ENCODE data around the gene GLIPR1L2.

GLIPR1L2 gene

GRCh38 chr12:75419841-75420240 lies 29.0 kb downstream of the GLIPR1L2 start:
- H2BK15ac ChIP-seq (ENCODE audit: low read depth, poor library complexity, severe bottlenecking), result no peak overlapping the region
- H2BK5ac ChIP-seq (ENCODE audit: low read depth, low read length, poor library complexity, severe bottlenecking), result no peak overlapping the region
- no peak overlapping the region for H4K8ac ChIP-seq (ENCODE audit: low read length)
- H2AK5ac ChIP-seq (ENCODE audit: low read length, severe bottlenecking), result no peak overlapping the region
- 88% methylated on average over 2 of the region's 2 CpGs for WGBS
- no peak overlapping the region for H3K9ac ChIP-seq (ENCODE audit: low read length)
- no peak overlapping the region for H3K4ac ChIP-seq (ENCODE audit: low read depth in 1 of 2, low read length in 2 of 2)
- no peaks in the 10 kb centered on the region for H3K36me3 ChIP-seq (ENCODE audit: control insufficient read depth in 1 of 2, insufficient read depth in 2 of 2, low read depth in 1 of 2, low read length in 2 of 2)
- no peak overlapping the region for H3K23ac ChIP-seq (ENCODE audit: low read length in 2 of 2)
- no peak overlapping the region for H3K18ac ChIP-seq (ENCODE audit: low read depth in 1 of 2, low read length in 2 of 2)
- H3K79me1 ChIP-seq (replicated peaks; ENCODE audit: low read length, poor library complexity, severe bottlenecking), result no peaks in the 10 kb centered on the region
- no peak overlapping the region for H4K91ac ChIP-seq (ENCODE audit: low read length)
- H3K9me3 ChIP-seq (ENCODE audit: control insufficient read depth, low read length), result peaks cover 3% of the 10 kb centered on the region
- H2AFZ ChIP-seq (ENCODE audit: low read depth, low read length), result no peak overlapping the region
- no peak for DNase-seq
- H2BK12ac ChIP-seq (ENCODE audit: low read length in 2 of 2), result no peak overlapping the region
- no peak overlapping the region for H3K27ac ChIP-seq (ENCODE audit: low read length, poor library complexity, severe bottlenecking)
- no peaks in the 10 kb centered on the region for H3K4me1 ChIP-seq (ENCODE audit: control insufficient read depth, insufficient read depth, low read depth, low read length)
- H3K4me2 ChIP-seq (ENCODE audit: low read length, poor library complexity, severe bottlenecking), result no peak overlapping the region
- no peaks in the 10 kb centered on the region for H3K27me3 ChIP-seq (ENCODE audit: control insufficient read depth in 1 of 2, insufficient read depth in 1 of 2, low read length in 2 of 2)
- no peak overlapping the region for H3K4me3 ChIP-seq (ENCODE audit: insufficient read depth in 1 of 2, low read depth in 1 of 2, low read length in 2 of 2)
- H2BK120ac ChIP-seq (ENCODE audit: low read depth, low read length), result no peak overlapping the region
- H3K14ac ChIP-seq (ENCODE audit: low read length in 2 of 2), result no peak overlapping the region

- no peak overlapping the region for H2BK5ac ChIP-seq (ENCODE audit: low read depth, low read length, poor library complexity, severe bottlenecking)
- no peak overlapping the region for H3K23ac ChIP-seq (ENCODE audit: low read length in 2 of 2)
- H3K79me1 ChIP-seq (replicated peaks; ENCODE audit: low read length, poor library complexity, severe bottlenecking), result no peaks in the 10 kb centered on the region
- H3K4me2 ChIP-seq (ENCODE audit: low read length, poor library complexity, severe bottlenecking), result no peak overlapping the region
- H3K27ac ChIP-seq (ENCODE audit: low read length, poor library complexity, severe bottlenecking), result no peak overlapping the region
- no peak overlapping the region for H2AK5ac ChIP-seq (ENCODE audit: low read length, severe bottlenecking)
- H2AFZ ChIP-seq (ENCODE audit: low read depth, low read length), result no peak overlapping the region
- no peaks in the 10 kb centered on the region for H3K4me1 ChIP-seq (ENCODE audit: control insufficient read depth, insufficient read depth, low read depth, low read length)
- H4K8ac ChIP-seq (ENCODE audit: low read length), result no peak overlapping the region
- H3K9ac ChIP-seq (ENCODE audit: low read length), result no peak overlapping the region
- DNase-seq, result no peak
- H2BK15ac ChIP-seq (ENCODE audit: low read depth, poor library complexity, severe bottlenecking), result no peak overlapping the region
- no CpG with 5 or more reads among the region's 1 CpG for WGBS
- H2BK12ac ChIP-seq (ENCODE audit: low read length in 2 of 2), result no peak overlapping the region
- no peaks in the 10 kb centered on the region for H3K27me3 ChIP-seq (ENCODE audit: control insufficient read depth in 1 of 2, insufficient read depth in 1 of 2, low read length in 2 of 2)
- no peak overlapping the region for H2BK120ac ChIP-seq (ENCODE audit: low read depth, low read length)
- H3K18ac ChIP-seq (ENCODE audit: low read depth in 1 of 2, low read length in 2 of 2), result no peak overlapping the region
- H3K14ac ChIP-seq (ENCODE audit: low read length in 2 of 2), result no peak overlapping the region
- no peak overlapping the region for H3K4me3 ChIP-seq (ENCODE audit: insufficient read depth in 1 of 2, low read depth in 1 of 2, low read length in 2 of 2)
- H4K91ac ChIP-seq (ENCODE audit: low read length), result no peak overlapping the region
- no peak overlapping the region for H3K4ac ChIP-seq (ENCODE audit: low read depth in 1 of 2, low read length in 2 of 2)
- peaks cover 40% of the 10 kb centered on the region for H3K9me3 ChIP-seq (ENCODE audit: control insufficient read depth, low read length)
- peaks cover 0 to 4% of the 10 kb centered on the region in 2 experiments for H3K36me3 ChIP-seq (ENCODE audit: control insufficient read depth in 1 of 2, insufficient read depth in 2 of 2, low read depth in 1 of 2, low read length in 2 of 2)
Measured at GRCh38 chr12:75427491-75427890, 36.6 kb downstream of the GLIPR1L2 start.

GRCh38 chr12:75428767-75429166 lies 37.9 kb downstream of the GLIPR1L2 start:
- no peak overlapping the region for H3K9ac ChIP-seq (ENCODE audit: low read length)
- H3K18ac ChIP-seq (ENCODE audit: low read depth in 1 of 2, low read length in 2 of 2), result no peak overlapping the region
- no peak overlapping the region for H2BK120ac ChIP-seq (ENCODE audit: low read depth, low read length)
- no peak overlapping the region for H4K8ac ChIP-seq (ENCODE audit: low read length)
- H3K79me1 ChIP-seq (replicated peaks; ENCODE audit: low read length, poor library complexity, severe bottlenecking), result no peaks in the 10 kb centered on the region
- H3K4me1 ChIP-seq (ENCODE audit: control insufficient read depth, insufficient read depth, low read depth, low read length), result no peaks in the 10 kb centered on the region
- no peak overlapping the region for H2AFZ ChIP-seq (ENCODE audit: low read depth, low read length)
- H2BK12ac ChIP-seq (ENCODE audit: low read length in 2 of 2), result no peak overlapping the region
- H3K14ac ChIP-seq (ENCODE audit: low read length in 2 of 2), result no peak overlapping the region
- WGBS, result 70% methylated on average over 1 of the region's 1 CpG
- no peak overlapping the region for H4K91ac ChIP-seq (ENCODE audit: low read length)
- H3K9me3 ChIP-seq (ENCODE audit: control insufficient read depth, low read length), result peaks cover 40% of the 10 kb centered on the region
- no peak overlapping the region for H3K4me2 ChIP-seq (ENCODE audit: low read length, poor library complexity, severe bottlenecking)
- H3K27ac ChIP-seq (ENCODE audit: low read length, poor library complexity, severe bottlenecking), result no peak overlapping the region
- peaks cover 0 to 4% of the 10 kb centered on the region in 2 experiments for H3K36me3 ChIP-seq (ENCODE audit: control insufficient read depth in 1 of 2, insufficient read depth in 2 of 2, low read depth in 1 of 2, low read length in 2 of 2)
- no peak for DNase-seq
- no peaks in the 10 kb centered on the region for H3K27me3 ChIP-seq (ENCODE audit: control insufficient read depth in 1 of 2, insufficient read depth in 1 of 2, low read length in 2 of 2)
- H2BK5ac ChIP-seq (ENCODE audit: low read depth, low read length, poor library complexity, severe bottlenecking), result no peak overlapping the region
- H3K23ac ChIP-seq (ENCODE audit: low read length in 2 of 2), result no peak overlapping the region
- no peak overlapping the region for H2BK15ac ChIP-seq (ENCODE audit: low read depth, poor library complexity, severe bottlenecking)
- no peak overlapping the region for H2AK5ac ChIP-seq (ENCODE audit: low read length, severe bottlenecking)
- no peak overlapping the region for H3K4me3 ChIP-seq (ENCODE audit: insufficient read depth in 1 of 2, low read depth in 1 of 2, low read length in 2 of 2)
- no peak overlapping the region for H3K4ac ChIP-seq (ENCODE audit: low read depth in 1 of 2, low read length in 2 of 2)

DNA sequence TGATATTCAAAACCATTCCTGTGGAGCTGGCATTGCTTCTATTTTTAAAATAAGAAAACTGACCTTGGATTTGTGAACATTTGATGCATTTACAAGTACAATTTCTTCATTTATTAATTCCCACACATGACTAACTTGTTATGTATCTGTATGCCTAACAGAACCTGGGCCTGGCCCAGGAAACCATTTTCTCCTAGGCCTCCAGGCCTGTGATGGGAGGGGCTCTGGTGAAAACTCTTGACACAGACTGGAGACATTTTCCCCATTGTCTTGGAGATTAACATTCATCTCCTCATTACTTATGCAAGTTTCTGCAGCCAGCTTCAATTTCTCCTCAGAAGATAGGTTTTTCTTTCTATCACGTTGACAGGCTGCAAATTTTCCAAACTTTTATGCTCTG lies 42.0 kb downstream of the GLIPR1L2 start:
- Histone ChIP-seq H3K36me3 (ENCODE audit: control insufficient read depth in 1 of 2, insufficient read depth in 2 of 2, low read depth in 1 of 2, low read length in 2 of 2) (peaks cover 0 to 4% of the 10 kb centered on the region in 2 experiments), H3K27me3 (ENCODE audit: control insufficient read depth in 1 of 2, insufficient read depth in 1 of 2, low read length in 2 of 2) (no peaks in the 10 kb centered on the region), H3K14ac (ENCODE audit: low read length in 2 of 2) (no peak overlapping the region), H3K4me3 (ENCODE audit: insufficient read depth in 1 of 2, low read depth in 1 of 2, low read length in 2 of 2) (no peak overlapping the region), H3K4ac (ENCODE audit: low read depth in 1 of 2, low read length in 2 of 2) (no peak overlapping the region), H2AK5ac (ENCODE audit: low read length, severe bottlenecking) (no peak overlapping the region), H3K9ac (ENCODE audit: low read length) (no peak overlapping the region), H2BK5ac (ENCODE audit: low read depth, low read length, poor library complexity, severe bottlenecking) (no peak overlapping the region), H3K23ac (ENCODE audit: low read length in 2 of 2) (no peak overlapping the region), H3K18ac (ENCODE audit: low read depth in 1 of 2, low read length in 2 of 2) (no peak overlapping the region), H2BK12ac (ENCODE audit: low read length in 2 of 2) (no peak overlapping the region), H4K91ac (ENCODE audit: low read length) (no peak overlapping the region), H3K79me1 (replicated peaks; ENCODE audit: low read length, poor library complexity, severe bottlenecking) (no peaks in the 10 kb centered on the region), H4K8ac (ENCODE audit: low read length) (no peak overlapping the region), H2AFZ (ENCODE audit: low read depth, low read length) (no peak overlapping the region), H3K27ac (ENCODE audit: low read length, poor library complexity, severe bottlenecking) (no peak overlapping the region), H3K4me2 (ENCODE audit: low read length, poor library complexity, severe bottlenecking) (no peak overlapping the region), H2BK120ac (ENCODE audit: low read depth, low read length) (no peak overlapping the region), H3K9me3 (ENCODE audit: control insufficient read depth, low read length) (peaks cover 28% of the 10 kb centered on the region), H2BK15ac (ENCODE audit: low read depth, poor library complexity, severe bottlenecking) (no peak overlapping the region), H3K4me1 (ENCODE audit: control insufficient read depth, insufficient read depth, low read depth, low read length) (no peaks in the 10 kb centered on the region)
- no peak for DNase-seq
- 91% methylated on average over 1 of the region's 1 CpG for WGBS

All from mesenchymal stem cell (in vitro differentiated cells and primary cell).